IPS-18c (cell line): ENCODE measurements around the gene AFF1.
A peak's percentile ranks its signal among the peaks of the same experiment; 100 is the strongest.
"Not testable (repeated sequence)": the region's sequence is repeated elsewhere in the genome, so short reads cannot be mapped to it uniquely, and the experiment has no call there.

ENCODE experiments used
- H3K4me3 ChIP-seq: 2 replicates; pipeline ENCODE4 v1.7.0; 2013; ENCODE audit warnings: low read depth, mild to moderate bottlenecking, low read length, moderate library complexity; ENCODE audit not compliant: insufficient read depth
- H3K9me3 ChIP-seq: one replicate; pipeline ENCODE4 v1.6.1; 2013; ENCODE audit warnings: mild to moderate bottlenecking, low read length, moderate library complexity; ENCODE audit not compliant: control insufficient read depth, insufficient read depth

Gene AFF1

GRCh38 chr4:86990510-86990909 is 55.7 kb downstream of the AFF1 start:
- Histone ChIP-seq H3K4me3 (no peak overlapping the region), H3K9me3 (no peaks in the 10 kb centered on the region)

GRCh38 chr4:86991994-86992393 is 57.2 kb downstream of the AFF1 start:
- H3K9me3 ChIP-seq = no peaks in the 10 kb centered on the region
- H3K4me3 ChIP-seq = no peak overlapping the region

- H3K4me3 ChIP-seq = no peak overlapping the region
- H3K9me3 ChIP-seq = no peaks in the 10 kb centered on the region
These were observed 59.3 kb downstream of the AFF1 start for GRCh38 chr4:86993909-86994681.

GRCh38 chr4:86994686-86995085 is 59.9 kb downstream of the AFF1 start:
- H3K4me3 ChIP-seq = no peak overlapping the region

GRCh38 chr4:86996510-86996909 is 61.7 kb downstream of the AFF1 start:
- not testable (repeated sequence) for H3K9me3 ChIP-seq, H3K4me3 ChIP-seq

More at GRCh38 chr4:86994686-86995085, 59.9 kb downstream of the AFF1 start:
- H3K9me3 ChIP-seq = no peaks in the 10 kb centered on the region

GRCh38 chr4:86999136-86999643 is 64.4 kb downstream of the AFF1 start:
- no peak overlapping the region for H3K4me3 ChIP-seq
- no peaks in the 10 kb centered on the region for H3K9me3 ChIP-seq

GRCh38 chr4:87002682-87003043 is 67.9 kb downstream of the AFF1 start:
- H3K4me3 ChIP-seq = no peak overlapping the region
- no peaks in the 10 kb centered on the region for H3K9me3 ChIP-seq

GRCh38 chr4:87003266-87003665 is 68.5 kb downstream of the AFF1 start:
- no peaks in the 10 kb centered on the region for H3K9me3 ChIP-seq
- no peak overlapping the region for H3K4me3 ChIP-seq

GRCh38 chr4:87005369-87005689 is 70.5 kb downstream of the AFF1 start:
- Histone ChIP-seq H3K4me3 (no peak overlapping the region), H3K9me3 (no peaks in the 10 kb centered on the region)

- no peaks in the 10 kb centered on the region for H3K9me3 ChIP-seq
- peak overlapping the region; percentile 72; the same call in 1 of the 2 replicates for H3K4me3 ChIP-seq
These were observed 71.0 kb downstream of the AFF1 start for GRCh38 chr4:87005690-87006425.

- peak overlapping the region; percentile 72; the same call in 1 of the 2 replicates for H3K4me3 ChIP-seq
- no peaks in the 10 kb centered on the region for H3K9me3 ChIP-seq
These were observed 71.5 kb downstream of the AFF1 start for GRCh38 chr4:87006426-87006675.

GRCh38 chr4:87006676-87007527 is 72.1 kb downstream of the AFF1 start:
- Histone ChIP-seq H3K9me3 (no peaks in the 10 kb centered on the region), H3K4me3 (peak overlapping the region; percentile 72)

GRCh38 chr4:87007528-87008446 is 73.0 kb downstream of the AFF1 start:
- Histone ChIP-seq H3K9me3 (no peaks in the 10 kb centered on the region), H3K4me3 (peak overlapping the region; percentile 72)

- no peak overlapping the region for H3K4me3 ChIP-seq
These were observed 74.4 kb downstream of the AFF1 start for GRCh38 chr4:87009095-87009648.

GRCh38 chr4:87010192-87010591 is 75.4 kb downstream of the AFF1 start:
- H3K9me3 ChIP-seq = no peaks in the 10 kb centered on the region
- H3K4me3 ChIP-seq = no peak overlapping the region

More at GRCh38 chr4:87009095-87009648, 74.4 kb downstream of the AFF1 start:
- H3K9me3 ChIP-seq = no peaks in the 10 kb centered on the region

- no peak overlapping the region for H3K4me3 ChIP-seq
- no peaks in the 10 kb centered on the region for H3K9me3 ChIP-seq
These were observed 76.7 kb downstream of the AFF1 start for GRCh38 chr4:87011340-87012034.
